Ovary (tissue), 3 donors: Measurements from ENCODE around the gene ELOVL1.

ENCODE experiments used
- EP300 ChIP-seq: sonication (generic); formaldehyde crosslinking; IDR thresholded peaks from one replicate; pipeline ENCODE4 v1.6.1; 2017; ENCODE audit warnings: antibody characterized with exemption
- POLR2A ChIP-seq: fragments of 450-650 bp; IDR thresholded peaks from one replicate; pipeline ENCODE4 v1.6.1; 2017; ENCODE audit warnings: antibody characterized with exemption, mild to moderate bottlenecking, moderate library complexity
- TF ChIP-seq, protein P1 (sequence below), 3 donors: fragments of 450-650 bp in 2 of 3; fragments of 200-600 bp in 1 of 3; IDR thresholded peaks; one replicate each; pipeline versions ENCODE4 v1.5.1 to v1.8.0; 2016 to 2022; ENCODE audit warnings: antibody characterized with exemption in 3 of 3, mild to moderate bottlenecking in 1 of 3
- donor health status: DM: no; HTN: no; CAD: no.

DNA sequence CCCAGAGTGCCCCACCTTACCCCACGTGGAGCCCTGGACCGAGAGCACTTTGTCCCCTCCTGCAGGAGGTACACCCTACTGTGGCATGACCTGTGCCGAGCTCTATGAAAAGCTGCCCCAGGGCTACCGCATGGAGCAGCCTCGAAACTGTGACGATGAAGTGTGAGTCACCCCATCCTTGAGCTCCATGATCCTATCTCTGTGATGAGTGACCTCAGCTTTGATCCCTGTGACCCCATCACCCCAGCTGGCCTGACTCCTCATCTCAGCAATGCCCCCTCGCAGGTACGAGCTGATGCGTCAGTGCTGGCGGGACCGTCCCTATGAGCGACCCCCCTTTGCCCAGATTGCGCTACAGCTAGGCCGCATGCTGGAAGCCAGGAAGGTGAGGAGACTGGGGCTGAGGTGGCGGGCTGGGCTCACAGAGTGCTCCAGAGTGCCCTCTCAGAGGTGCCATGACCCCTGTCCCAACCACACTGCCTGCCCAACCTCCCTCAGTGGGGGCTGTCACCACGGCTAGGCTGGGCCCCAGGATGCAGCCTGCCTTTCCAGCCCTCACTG lies 46.4 kb downstream of the ELOVL1 start:
- TF ChIP-seq, protein P1, sequence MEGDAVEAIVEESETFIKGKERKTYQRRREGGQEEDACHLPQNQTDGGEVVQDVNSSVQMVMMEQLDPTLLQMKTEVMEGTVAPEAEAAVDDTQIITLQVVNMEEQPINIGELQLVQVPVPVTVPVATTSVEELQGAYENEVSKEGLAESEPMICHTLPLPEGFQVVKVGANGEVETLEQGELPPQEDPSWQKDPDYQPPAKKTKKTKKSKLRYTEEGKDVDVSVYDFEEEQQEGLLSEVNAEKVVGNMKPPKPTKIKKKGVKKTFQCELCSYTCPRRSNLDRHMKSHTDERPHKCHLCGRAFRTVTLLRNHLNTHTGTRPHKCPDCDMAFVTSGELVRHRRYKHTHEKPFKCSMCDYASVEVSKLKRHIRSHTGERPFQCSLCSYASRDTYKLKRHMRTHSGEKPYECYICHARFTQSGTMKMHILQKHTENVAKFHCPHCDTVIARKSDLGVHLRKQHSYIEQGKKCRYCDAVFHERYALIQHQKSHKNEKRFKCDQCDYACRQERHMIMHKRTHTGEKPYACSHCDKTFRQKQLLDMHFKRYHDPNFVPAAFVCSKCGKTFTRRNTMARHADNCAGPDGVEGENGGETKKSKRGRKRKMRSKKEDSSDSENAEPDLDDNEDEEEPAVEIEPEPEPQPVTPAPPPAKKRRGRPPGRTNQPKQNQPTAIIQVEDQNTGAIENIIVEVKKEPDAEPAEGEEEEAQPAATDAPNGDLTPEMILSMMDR (IDR thresholded peaks at IDR 0.05): no peak
- TF ChIP-seq POLR2A (no peak), EP300 (no peak)
